ENCODE data around the gene GALNT2.

- no peak for TF ChIP-seq CTCF (conservative IDR thresholded peaks at IDR 0.05; ENCODE audit: low read length)
- TF ChIP-seq EZH2phosphoT487 (IDR thresholded peaks at IDR 0.05; ENCODE audit: borderline replicate concordance) = no peak
Observed at GRCh38 chr1:230141797-230142607, 75.0 kb downstream of the GALNT2 start.
